Stimulated activated CD8-positive, alpha-beta memory T cell treated with anti-CD3 and anti-CD28 coated beads, Interleukin-2, amount 100 ng/mL, for 48 hours (primary cell): ENCODE measurements around the gene FUOM.

Experiments
- DNase-seq, 2 donors: peaks; one replicate each; pipeline ENCODE4 v3.0.0-alpha.2; 2020; ENCODE audit warnings: low read depth in 2 of 2

Gene FUOM

GRCh38 chr10:133357285-133358161 lies at the start of gene FUOM:
TSS of gene FUOM (minus strand) at chr10:133358019. CDS start at chr10:133358007, 12 bp downstream.
- peak; percentile 54 to 65 for DNase-seq

- DNase-seq = no peak
Measured at GRCh38 chr10:133405844-133406527, 48.2 kb upstream of the FUOM start.

DNA sequence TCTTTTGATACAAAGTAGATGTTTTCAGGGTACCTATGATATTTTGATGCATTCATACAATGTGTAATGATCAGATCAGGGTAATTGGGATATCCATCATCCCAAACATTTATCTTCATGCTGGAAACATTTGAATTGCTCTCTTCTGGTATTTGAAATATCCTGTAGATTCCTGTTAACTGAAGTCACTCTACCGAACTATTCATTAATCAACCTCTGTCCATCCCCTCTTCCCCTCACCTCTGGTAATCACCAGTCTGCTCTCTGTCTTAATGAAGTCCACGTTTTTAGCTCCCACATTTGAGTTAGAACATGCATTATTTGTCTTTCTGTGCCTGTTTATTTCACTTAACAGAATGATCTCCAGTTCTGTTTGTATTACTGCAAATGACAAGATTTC lies 47.5 kb upstream of the FUOM start:
- no peak for DNase-seq

- DNase-seq = no peak
Measured at GRCh38 chr10:133403784-133404183, 46.0 kb upstream of the FUOM start.

DNA sequence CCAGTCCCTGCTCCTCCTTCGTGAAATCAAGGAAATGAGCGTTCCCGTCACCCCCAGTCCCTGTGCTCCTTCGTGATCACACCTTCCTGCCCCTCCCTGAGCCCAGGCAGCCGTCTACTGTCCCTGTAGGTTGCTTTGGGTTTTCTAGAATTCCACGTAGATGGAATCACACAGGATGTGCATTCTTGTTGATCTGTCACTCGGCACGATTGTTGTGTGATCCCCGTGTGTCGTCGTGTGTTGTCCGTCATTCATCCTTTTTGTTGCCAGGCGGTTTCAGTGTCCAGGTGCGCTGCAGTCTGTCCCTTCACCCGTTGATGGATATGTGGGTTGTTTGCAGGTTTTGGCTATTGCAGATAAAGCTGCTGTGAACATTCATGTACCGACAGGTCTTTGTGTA lies 45.5 kb upstream of the FUOM start:
- no peak for DNase-seq

DNA sequence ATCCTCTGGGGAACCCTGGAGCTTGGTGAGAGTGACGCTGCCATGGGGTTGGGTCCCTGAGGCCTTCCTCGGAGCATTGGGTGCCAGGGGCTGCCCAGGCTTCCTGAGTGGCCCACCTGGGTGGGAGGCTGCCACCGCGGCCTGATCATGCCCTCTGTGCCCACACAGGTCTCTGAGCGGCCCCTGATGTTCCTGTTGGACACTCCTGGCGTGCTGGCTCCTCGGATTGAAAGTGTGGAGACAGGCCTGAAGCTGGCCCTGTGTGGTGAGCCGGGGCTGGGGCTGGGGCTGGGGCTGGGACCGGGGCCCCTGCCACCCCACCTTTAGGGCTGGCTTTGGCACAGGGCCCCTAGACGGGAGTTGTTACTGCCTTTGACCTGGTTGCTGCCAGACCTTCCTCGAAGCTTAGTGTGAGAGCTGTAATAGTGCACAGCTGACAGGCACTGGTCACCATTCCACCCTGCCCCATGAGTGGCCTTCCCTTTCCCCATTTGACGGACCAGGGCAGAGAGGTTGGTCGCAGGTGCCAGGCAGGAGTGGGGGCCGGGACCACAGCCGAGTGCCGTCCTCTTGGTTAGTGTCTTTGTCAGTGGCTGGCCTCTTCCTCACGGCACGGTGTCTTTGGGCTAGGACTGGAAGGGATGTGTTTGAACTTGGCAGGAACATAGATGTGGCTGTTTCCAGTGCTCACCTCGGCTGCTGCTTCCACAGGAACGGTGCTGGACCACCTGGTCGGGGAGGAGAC lies 44.3 kb upstream of the FUOM start:
- no peak for DNase-seq

DNA sequence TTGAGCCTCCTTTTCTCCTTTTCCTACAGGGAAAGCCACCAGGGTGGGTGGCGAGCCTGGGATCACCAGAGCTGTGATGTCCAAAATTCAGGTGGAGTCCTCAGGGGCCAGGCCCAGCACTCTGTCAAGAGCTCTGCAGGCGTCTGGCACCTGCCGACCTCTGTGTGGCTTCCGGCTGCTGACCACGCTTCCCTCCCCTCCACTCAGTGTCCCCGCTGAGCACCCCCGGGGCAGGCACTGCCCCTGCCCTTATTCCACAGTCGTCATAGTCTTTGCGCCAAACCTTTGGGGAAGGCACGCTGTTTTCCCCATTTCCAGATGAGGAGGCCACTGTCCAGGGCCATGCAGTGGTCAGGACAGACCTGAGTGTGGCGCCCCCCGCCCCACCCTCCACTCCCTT lies 43.7 kb upstream of the FUOM start:
- DNase-seq = no peak

GRCh38 chr10:133400624-133401424 lies 43.0 kb upstream of the FUOM start:
- no peak for DNase-seq

DNA sequence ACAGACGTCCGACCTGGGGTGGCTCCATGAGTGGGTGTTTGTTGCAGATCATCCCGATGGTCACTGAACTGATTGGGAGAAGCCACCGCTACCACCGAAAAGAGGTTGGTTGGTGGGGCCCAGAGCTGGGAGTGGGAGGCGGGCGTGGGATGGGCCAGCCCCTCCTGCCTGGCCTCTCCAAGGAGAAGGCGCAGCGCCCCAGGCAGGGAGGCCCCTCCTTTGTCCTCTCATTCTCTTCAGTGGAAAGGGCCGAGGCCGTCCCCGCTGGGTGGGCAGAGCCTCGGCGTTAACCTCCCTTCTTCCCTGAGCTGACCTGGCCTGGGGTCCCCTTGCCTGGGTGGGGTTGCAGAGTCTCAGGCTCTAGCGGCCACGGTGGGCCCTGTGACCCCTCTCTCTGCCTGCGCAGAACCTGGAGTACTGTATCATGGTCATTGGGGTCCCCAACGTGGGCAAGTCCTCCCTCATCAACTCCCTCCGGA lies 41.3 kb upstream of the FUOM start:
- DNase-seq = no peak

DNA sequence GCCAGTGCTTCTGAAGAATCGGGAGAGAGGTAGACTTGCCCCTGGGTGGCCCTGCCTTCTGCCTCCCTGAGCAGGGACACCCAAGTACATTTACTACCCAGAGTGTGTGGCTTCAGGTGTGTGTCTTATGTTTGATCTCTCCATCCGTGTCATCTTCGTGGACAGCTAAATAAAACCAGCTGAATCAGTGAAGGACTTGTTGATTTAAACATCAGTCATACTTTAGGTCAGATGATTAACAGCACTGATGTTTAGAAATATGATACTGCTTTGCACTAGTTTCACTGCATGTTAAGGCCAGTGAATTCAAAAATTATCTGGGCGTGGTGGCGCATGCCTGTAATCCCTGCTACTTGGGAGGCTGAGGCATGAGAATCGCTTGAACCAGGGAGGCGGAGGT lies 40.1 kb upstream of the FUOM start:
- no peak for DNase-seq

DNA sequence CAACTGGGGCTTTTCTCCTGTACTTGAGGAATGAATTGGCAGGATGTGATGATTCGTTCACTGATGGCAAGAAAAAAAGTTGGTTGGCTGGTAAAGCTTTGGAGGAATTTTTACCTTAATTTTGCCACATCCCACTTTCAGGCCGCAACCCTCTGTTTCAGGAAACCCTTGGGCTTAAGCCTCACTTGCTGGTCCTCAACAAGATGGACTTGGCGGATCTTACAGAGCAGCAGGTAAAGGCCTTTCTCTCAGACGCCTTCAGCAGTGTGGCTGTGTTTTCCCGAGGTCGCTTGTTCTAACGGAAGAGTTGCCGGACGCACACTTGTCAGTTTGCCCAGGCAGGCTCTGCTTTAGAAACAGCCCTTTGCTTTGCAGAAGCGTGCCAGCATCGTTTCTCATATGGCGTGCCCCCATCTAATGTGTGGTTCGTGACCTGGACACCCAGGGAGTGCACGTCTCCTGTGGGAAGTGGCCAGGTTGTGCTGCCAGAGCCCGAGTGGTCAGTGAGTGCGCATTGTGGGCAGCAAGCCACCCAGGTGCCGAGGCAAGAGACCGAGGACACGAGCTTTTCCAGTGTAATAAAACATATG lies 38.3 kb upstream of the FUOM start:
- DNase-seq = no peak

DNA sequence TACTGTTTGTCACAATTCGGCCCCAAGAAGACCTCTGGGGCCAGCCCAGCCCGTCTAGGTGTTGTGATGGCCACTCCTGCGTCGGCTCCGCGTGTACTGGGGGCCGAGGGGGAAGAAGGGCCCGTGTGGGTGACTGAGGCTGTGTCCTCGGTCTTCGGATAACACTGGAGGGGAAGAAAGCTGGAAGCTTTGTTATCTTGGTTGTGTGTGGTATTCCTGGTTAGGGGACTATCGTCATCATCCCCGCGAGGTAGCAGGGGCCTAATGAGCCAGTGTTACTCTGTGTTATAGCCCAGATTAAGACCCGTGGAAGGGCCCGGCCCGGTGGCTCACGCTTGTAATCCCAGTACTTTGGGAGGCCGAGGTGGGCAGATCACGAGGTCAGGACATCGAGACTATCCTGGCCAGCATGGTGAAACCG lies 37.0 kb upstream of the FUOM start:
- no peak for DNase-seq

GRCh38 chr10:133394064-133394663 lies 36.3 kb upstream of the FUOM start, which contains the start of gene MTG1:
TSS of gene MTG1 (plus strand) at chr10:133394157. CDS start at chr10:133394221, 64 bp downstream.
- DNase-seq = peak; percentile 94 to 99

GRCh38 chr10:133393401-133394063 lies 35.7 kb upstream of the FUOM start:
- no peak for DNase-seq

DNA sequence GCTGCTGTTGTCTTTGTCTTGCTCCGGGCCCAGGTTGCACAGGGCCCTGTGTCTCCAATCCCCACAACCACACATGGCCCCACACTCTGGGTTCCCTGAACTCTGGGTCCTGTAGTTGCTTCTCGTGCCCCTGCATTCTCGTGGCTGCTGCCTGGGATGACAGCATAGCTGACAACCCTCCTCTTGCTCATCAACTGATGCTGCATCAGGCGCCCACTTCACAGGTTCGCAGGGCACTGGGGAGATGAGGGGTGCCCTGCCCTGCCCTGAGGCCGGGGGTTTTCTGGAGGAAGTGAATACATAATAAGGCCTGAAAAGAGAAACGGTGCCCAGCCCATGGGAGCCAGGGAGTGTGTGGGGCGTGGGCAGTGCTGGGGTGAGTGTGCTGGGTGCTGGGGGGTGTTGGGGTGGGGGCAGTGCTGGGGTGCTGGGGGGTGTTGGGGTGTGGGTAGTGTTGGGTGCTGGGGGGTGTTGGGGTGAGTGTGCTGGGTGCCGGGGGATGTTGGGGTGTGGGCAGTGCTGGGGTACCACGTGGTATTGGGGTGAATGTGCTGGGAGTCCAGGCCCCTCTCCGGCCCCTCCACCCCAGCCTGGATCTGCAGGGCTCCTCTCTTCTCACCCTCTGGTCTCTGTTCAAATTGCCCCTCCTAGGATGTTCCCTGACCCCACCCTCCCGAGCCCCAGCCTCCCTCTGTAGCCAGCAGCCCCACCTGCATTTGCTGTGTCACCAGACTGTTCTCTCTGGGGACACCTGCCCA lies 34.1 kb upstream of the FUOM start:
- DNase-seq = peak in 1 of 2 donors; percentile 49

DNA sequence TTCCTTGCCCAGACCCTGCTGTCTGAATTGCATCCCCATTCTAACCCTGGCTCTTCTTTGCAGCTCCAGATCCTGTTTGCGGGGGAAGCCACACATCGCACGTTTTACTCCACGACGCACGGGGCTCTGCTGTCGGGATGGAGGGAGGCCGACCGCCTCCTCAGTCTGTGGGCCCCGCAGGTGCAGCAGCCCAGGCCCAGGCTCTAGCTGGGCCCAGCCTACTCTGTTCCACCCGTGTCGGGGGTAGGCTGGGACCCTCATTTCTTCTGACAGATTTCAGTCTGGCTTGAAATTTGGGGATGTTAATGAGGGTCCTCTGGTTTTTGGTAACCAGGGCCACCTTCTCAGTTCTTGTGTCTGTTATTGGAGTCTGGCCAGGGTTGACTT lies 33.4 kb upstream of the FUOM start:
- DNase-seq = no peak

- DNase-seq = no peak
Measured at GRCh38 chr10:133390597-133391248, 32.9 kb upstream of the FUOM start.

DNA sequence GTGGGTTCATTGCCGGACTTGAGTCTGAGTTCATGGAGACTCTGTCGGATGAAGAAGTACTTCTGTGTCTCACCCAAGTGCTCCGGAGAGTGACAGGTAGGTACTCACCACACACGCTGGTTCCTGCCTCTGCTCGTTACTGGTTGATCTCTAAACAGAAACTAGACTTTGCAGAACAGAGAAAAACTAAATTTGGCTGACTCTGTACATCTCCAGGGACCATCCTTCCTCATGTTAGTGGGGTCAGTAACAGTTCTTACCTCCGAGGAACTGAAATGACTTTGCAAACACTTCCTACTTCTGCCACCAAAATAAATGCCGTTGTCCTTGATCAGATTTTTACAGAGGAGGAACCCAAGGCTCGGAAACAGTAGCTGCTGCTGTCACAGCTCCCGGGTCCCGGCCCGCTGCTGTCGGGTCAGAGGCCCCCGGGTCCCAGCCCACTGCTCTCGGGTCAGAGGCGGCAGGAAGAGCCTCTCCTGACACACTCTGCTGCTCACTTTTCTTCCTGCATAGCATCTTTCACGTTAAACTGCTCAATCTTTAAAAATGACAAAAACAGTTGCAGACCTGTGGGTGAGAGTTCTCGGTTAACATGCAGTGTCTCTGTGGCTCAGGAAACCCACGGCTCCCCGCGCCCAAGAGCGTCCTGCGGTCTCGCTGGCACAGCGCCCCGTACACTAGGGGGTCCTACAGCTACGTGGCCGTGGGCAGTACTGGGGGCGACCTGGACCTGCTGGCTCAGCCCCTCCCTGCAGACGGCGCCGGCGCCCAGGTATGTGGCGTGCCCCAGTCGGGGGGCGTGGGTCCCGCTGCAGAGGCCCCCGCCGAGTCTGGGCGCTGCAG lies 31.4 kb upstream of the FUOM start:
- DNase-seq = peak in 1 of 2 donors; percentile 21
